ENCODE measurements around the gene MTCH1. TPM values are rescaled to one million over a fixed set of nuclear protein-coding genes. Genes with fewer than 3 reads are reported as not detected.

MTCH1 gene
- total RNA-seq, 1 donor from 2014 or later, result 175 TPM

- no peaks in the 10 kb centered on the region for H3K27me3 ChIP-seq
- H3K27ac ChIP-seq, result no peak overlapping the region
- peaks cover 24 to 36% of the 10 kb centered on the region in 2 donors for H3K36me3 ChIP-seq
- H3K4me3 ChIP-seq, result no peak overlapping the region
- intact Hi-C loops (cut with DNase I), result loop anchor here (5.0 to 10.0 kb wide), 2 partner anchors 64 to 356 kb away; no protein-coding TSS in a partner anchor
- H3K4me1 ChIP-seq, result peaks cover 6 to 32% of the 10 kb centered on the region in 2 donors
- H3K9me3 ChIP-seq, result no peaks in the 10 kb centered on the region
- no peak for DNase-seq (ENCODE audit: low spot score in 2 of 2)
- no peak for TF ChIP-seq CTCF (IDR thresholded peaks at IDR 0.05)
These were observed 4.9 kb downstream of the MTCH1 start for GRCh38 chr6:36980876-36981619.

GRCh38 chr6:36980129-36980528, 5.9 kb downstream of the MTCH1 start:
- Histone ChIP-seq H3K27ac (no peak overlapping the region), H3K27me3 (no peaks in the 10 kb centered on the region), H3K9me3 (no peaks in the 10 kb centered on the region), H3K4me3 (no peak overlapping the region), H3K4me1 (peaks cover 6 to 32% of the 10 kb centered on the region in 2 donors), H3K36me3 (peaks cover 33 to 45% of the 10 kb centered on the region in 2 donors)
- DNase-seq (ENCODE audit: low spot score in 2 of 2), result no peak
- intact Hi-C loops (cut with DNase I), result loop anchor here (5.0 to 10.0 kb wide), 2 partner anchors 63 to 355 kb away; no protein-coding TSS in a partner anchor
- no peak for TF ChIP-seq CTCF (IDR thresholded peaks at IDR 0.05)

- Histone ChIP-seq H3K4me3 (no peak overlapping the region), H3K36me3 (peaks cover 41 to 53% of the 10 kb centered on the region in 2 donors), H3K9me3 (no peaks in the 10 kb centered on the region), H3K27me3 (no peaks in the 10 kb centered on the region), H3K27ac (no peak overlapping the region), H3K4me1 (peaks cover 6 to 29% of the 10 kb centered on the region in 2 donors)
- DNase-seq (ENCODE audit: low spot score in 2 of 2), result no peak
- TF ChIP-seq CTCF (IDR thresholded peaks at IDR 0.05), result peak; percentile 25 to 63 (median 51)
- intact Hi-C loops (cut with DNase I), result loop anchor here (5.0 kb wide), 2 partner anchors 38 to 212 kb away; no protein-coding TSS in a partner anchor
These were observed 6.7 kb downstream of the MTCH1 start for GRCh38 chr6:36979347-36979742.

GRCh38 chr6:36978421-36979346, 7.3 kb downstream of the MTCH1 start:
- H3K4me3 ChIP-seq, result no peak overlapping the region
- intact Hi-C loops (cut with DNase I), result loop anchor here (5.0 kb wide), 2 partner anchors 39 to 211 kb away; no protein-coding TSS in a partner anchor
- peaks cover 2 to 23% of the 10 kb centered on the region in 2 donors for H3K4me1 ChIP-seq
- no peaks in the 10 kb centered on the region for H3K27me3 ChIP-seq
- H3K9me3 ChIP-seq, result no peaks in the 10 kb centered on the region
- TF ChIP-seq CTCF (IDR thresholded peaks at IDR 0.05), result no peak
- no peak overlapping the region for H3K27ac ChIP-seq
- H3K36me3 ChIP-seq, result peaks cover 46 to 59% of the 10 kb centered on the region in 2 donors
- no peak for DNase-seq (ENCODE audit: low spot score in 2 of 2)

GRCh38 chr6:36977470-36977941, 8.5 kb downstream of the MTCH1 start:
- H3K27me3 ChIP-seq, result no peaks in the 10 kb centered on the region
- no peak overlapping the region for H3K4me3 ChIP-seq
- no peaks in the 10 kb centered on the region for H3K9me3 ChIP-seq
- H3K36me3 ChIP-seq, result peaks cover 58 to 71% of the 10 kb centered on the region in 2 donors
- no peak for DNase-seq (ENCODE audit: low spot score in 2 of 2)
- peaks cover 0 to 13% of the 10 kb centered on the region in 2 donors for H3K4me1 ChIP-seq
- intact Hi-C loops (cut with DNase I), result loop anchor here (5.0 kb wide), 2 partner anchors 40 to 210 kb away; no protein-coding TSS in a partner anchor
- peak in 2 of 3 experiments; percentile 22 to 44 for TF ChIP-seq CTCF (IDR thresholded peaks at IDR 0.05)
- H3K27ac ChIP-seq, result no peak overlapping the region
